Esophagus muscularis mucosa (tissue), 4 donors: Measurements from ENCODE around the gene LHX4. TPM values are rescaled to one million over a fixed set of nuclear protein-coding genes. Genes with fewer than 3 reads are reported as not detected.

ENCODE experiments used
- DNase-seq: peaks from one replicate; pipeline ENCODE4 v3.0.0-alpha.2; 2017; ENCODE audit errors: extremely low spot score
- H3K27ac ChIP-seq, 4 donors: fragments of 200-600 bp; sonication (generic); replicated peaks in 1 of 4; 1 replicate in 3 of 4; 2 replicates in 1 of 4; pipeline ENCODE4 v1.5.1; 2016 to 2019; ENCODE audit warnings: mild to moderate bottlenecking in 1 of 4
- H3K27me3 ChIP-seq, 4 donors: fragments of 200-600 bp; sonication (generic); one replicate each; pipeline versions ENCODE4 v1.5.1 to v1.6.0; 2016 to 2019
- H3K36me3 ChIP-seq, 4 donors: fragments of 200-600 bp; sonication (generic); one replicate each; pipeline ENCODE4 v1.5.1; 2016 to 2019
- H3K4me1 ChIP-seq, 4 donors: fragments of 200-600 bp; sonication (generic); one replicate each; pipeline ENCODE4 v1.5.1; 2016 to 2019
- H3K4me3 ChIP-seq, 4 donors: fragments of 200-600 bp; sonication (generic); 1 replicate in 2 of 4; 2 replicates in 2 of 4; pipeline ENCODE4 v1.5.1; 2016 to 2019; ENCODE audit warnings: mild to moderate bottlenecking in 4 of 4, moderate library complexity in 1 of 4
- H3K9me3 ChIP-seq, 4 donors: fragments of 200-600 bp; sonication (generic); 1 replicate in 3 of 4; 2 replicates in 1 of 4; pipeline ENCODE4 v1.5.1; 2016 to 2019
- EP300 ChIP-seq: sonication (generic); formaldehyde crosslinking; IDR thresholded peaks from one replicate; pipeline ENCODE4 v1.6.1; 2017; ENCODE audit warnings: antibody characterized with exemption
- POLR2A ChIP-seq: fragments of 450-650 bp; IDR thresholded peaks from one replicate; pipeline ENCODE4 v1.6.1; 2017; ENCODE audit warnings: antibody characterized with exemption, moderate library complexity, mild to moderate bottlenecking, low read depth
- POLR2AphosphoS5 ChIP-seq, 2 donors: sonication (generic); formaldehyde crosslinking; IDR thresholded peaks; one replicate each; pipeline ENCODE4 v1.6.1; 2017; ENCODE audit warnings: antibody characterized with exemption in 2 of 2
- WGBS: methylation state at CpG from one replicate; pipeline ENCODE4 v1.1.5; 2018; 5-methylcytosine and 5-hydroxymethylcytosine counted together
- intact Hi-C: fragments of 100-400 bp; cut with DNase I; formaldehyde crosslinking; loops from one replicate; pipeline ENCODE4 v1.15.1; 2023
- total RNA-seq, 4 donors: library from RNA; depleted of rRNA; stranded (reverse); fragments of >200 nt; gene quantifications; one replicate each; pipeline versions ENCODE4 v1.1.0 to v1.2.1, GENCODE V29; 2016
- TF ChIP-seq, protein P1 (sequence below), 3 experiments: fragments of 200-600 bp in 2 of 3; fragments of 450-650 bp in 1 of 3; sonication (generic) in 2 of 3; IDR thresholded peaks; one replicate each; pipeline ENCODE4 v1.5.1; 2017 to 2019; ENCODE audit warnings: antibody characterized with exemption in 3 of 3, mild to moderate bottlenecking in 2 of 3, moderate library complexity in 1 of 3

Gene LHX4
- total RNA-seq, 4 donors from 2014 or later, result not detected

DNA sequence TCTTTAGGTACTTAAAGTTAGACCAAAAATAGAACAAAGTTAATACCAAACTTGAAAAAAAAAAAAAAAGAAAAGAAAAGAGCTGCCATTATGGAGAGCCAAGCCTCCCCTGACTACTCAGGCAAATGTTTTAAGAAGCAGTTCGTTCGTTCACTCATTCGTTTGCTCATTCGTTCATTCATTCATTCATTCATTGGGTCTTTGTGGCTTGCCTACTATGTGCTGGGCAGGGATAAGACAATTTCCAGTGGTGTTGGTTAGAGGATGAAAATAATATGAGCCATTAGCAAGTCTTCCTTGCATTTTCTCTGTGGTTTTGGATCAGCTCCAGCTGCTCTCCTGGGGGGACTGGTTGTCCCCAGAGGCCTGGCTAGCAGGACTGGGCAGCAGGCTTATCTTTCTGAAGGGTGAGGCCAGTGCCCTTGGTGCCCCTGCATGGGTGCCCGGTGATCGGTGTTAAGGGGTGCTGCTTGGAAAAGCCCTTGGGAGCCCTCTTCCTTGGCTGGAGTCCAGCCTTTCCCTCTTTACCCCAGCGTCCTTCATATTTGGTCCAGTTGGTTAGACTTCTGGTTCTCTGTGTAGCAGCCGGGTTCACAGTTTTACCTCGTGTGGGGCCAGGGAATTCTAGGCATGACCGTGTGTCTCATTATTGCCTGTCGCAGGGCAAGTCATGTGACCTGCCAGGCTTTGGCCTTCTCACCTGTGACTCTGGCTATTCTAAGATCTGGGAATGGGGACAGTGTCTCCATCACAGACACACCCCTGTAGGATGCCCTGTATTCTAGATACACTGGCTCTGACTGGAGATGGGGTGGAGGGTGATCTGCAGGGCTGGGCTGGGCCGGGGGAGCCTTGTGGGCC, 32.8 kb downstream of the LHX4 start:
- intact Hi-C loops, result no loop called here

DNA sequence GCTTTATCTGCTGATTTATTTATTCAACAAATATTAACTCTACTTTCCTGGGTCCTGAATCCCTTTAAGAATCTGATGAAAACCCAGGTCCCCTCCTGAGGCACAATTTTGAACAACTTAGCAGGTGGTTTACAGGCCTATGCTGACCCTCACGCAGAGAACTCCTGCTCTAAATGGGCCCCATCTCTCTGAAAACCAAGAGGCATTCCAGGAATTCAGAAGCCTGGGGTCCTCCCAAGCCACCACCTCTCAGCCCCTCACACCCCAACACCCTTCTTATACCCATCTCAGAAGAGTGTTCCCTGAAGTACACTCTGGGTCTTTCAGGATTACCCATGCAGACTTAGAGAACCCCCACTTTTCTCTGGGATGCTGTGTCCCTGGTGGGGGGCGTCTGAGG, 34.5 kb downstream of the LHX4 start:
- DNase-seq, result no peak
- no peak for TF ChIP-seq POLR2A
- TF ChIP-seq, protein P1, sequence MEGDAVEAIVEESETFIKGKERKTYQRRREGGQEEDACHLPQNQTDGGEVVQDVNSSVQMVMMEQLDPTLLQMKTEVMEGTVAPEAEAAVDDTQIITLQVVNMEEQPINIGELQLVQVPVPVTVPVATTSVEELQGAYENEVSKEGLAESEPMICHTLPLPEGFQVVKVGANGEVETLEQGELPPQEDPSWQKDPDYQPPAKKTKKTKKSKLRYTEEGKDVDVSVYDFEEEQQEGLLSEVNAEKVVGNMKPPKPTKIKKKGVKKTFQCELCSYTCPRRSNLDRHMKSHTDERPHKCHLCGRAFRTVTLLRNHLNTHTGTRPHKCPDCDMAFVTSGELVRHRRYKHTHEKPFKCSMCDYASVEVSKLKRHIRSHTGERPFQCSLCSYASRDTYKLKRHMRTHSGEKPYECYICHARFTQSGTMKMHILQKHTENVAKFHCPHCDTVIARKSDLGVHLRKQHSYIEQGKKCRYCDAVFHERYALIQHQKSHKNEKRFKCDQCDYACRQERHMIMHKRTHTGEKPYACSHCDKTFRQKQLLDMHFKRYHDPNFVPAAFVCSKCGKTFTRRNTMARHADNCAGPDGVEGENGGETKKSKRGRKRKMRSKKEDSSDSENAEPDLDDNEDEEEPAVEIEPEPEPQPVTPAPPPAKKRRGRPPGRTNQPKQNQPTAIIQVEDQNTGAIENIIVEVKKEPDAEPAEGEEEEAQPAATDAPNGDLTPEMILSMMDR (IDR thresholded peaks at IDR 0.05), result no peak
- TF ChIP-seq POLR2AphosphoS5 (IDR thresholded peaks at IDR 0.05), result no peak
- TF ChIP-seq EP300, result no peak
- WGBS, result 77% methylated on average over 2 of the region's 2 CpGs
- peaks cover 0 to 15% (median 11%) of the 10 kb centered on the region in 4 donors for H3K4me1 ChIP-seq
- intact Hi-C loops, result no loop called here
- no peaks in the 10 kb centered on the region for H3K9me3 ChIP-seq
- peaks cover 0 to 37% (median under 1%) of the 10 kb centered on the region in 4 donors for H3K27me3 ChIP-seq
- H3K4me3 ChIP-seq, result no peak overlapping the region
- no peak overlapping the region for H3K27ac ChIP-seq
- H3K36me3 ChIP-seq, result no peaks in the 10 kb centered on the region

More for the DNA sequence above, 32.8 kb downstream of the LHX4 start:
- no peaks in the 10 kb centered on the region for H3K36me3 ChIP-seq
- 81% methylated on average over 11 of the region's 12 CpGs for WGBS
- H3K27ac ChIP-seq, result no peak overlapping the region
- peaks cover 0 to 15% (median 11%) of the 10 kb centered on the region in 4 donors for H3K4me1 ChIP-seq
- H3K27me3 ChIP-seq, result peaks cover 0 to 55% (median 10%) of the 10 kb centered on the region in 4 donors
- H3K9me3 ChIP-seq, result no peaks in the 10 kb centered on the region
- no peak overlapping the region for H3K4me3 ChIP-seq
- TF ChIP-seq POLR2AphosphoS5 (IDR thresholded peaks at IDR 0.05), result no peak
- TF ChIP-seq, protein P1 (IDR thresholded peaks at IDR 0.05), result no peak
- TF ChIP-seq EP300, result no peak
- TF ChIP-seq POLR2A, result no peak
- DNase-seq, result no peak

GRCh38 chr1:180265201-180265600, 35.1 kb downstream of the LHX4 start:
- intact Hi-C loops, result no loop called here
- WGBS, result 80% methylated on average over 9 of the region's 9 CpGs
- Histone ChIP-seq H3K9me3 (no peaks in the 10 kb centered on the region), H3K27ac (no peak overlapping the region), H3K4me1 (peaks cover 0 to 15% (median 11%) of the 10 kb centered on the region in 4 donors), H3K36me3 (no peaks in the 10 kb centered on the region), H3K27me3 (peaks cover 0 to 31% (median 0%) of the 10 kb centered on the region in 4 donors), H3K4me3 (no peak overlapping the region)
- TF ChIP-seq EP300 (no peak), POLR2AphosphoS5 (IDR thresholded peaks at IDR 0.05) (no peak), POLR2A (no peak)
- TF ChIP-seq, protein P1 (IDR thresholded peaks at IDR 0.05), result no peak
- DNase-seq, result no peak

- H3K36me3 ChIP-seq, result no peaks in the 10 kb centered on the region
- peaks cover 0 to 15% (median 11%) of the 10 kb centered on the region in 4 donors for H3K4me1 ChIP-seq
- intact Hi-C loops, result no loop called here
- no peak overlapping the region for H3K27ac ChIP-seq
- H3K9me3 ChIP-seq, result no peaks in the 10 kb centered on the region
- DNase-seq, result no peak
- no peak overlapping the region for H3K4me3 ChIP-seq
- peaks cover 0 to 25% (median 0%) of the 10 kb centered on the region in 4 donors for H3K27me3 ChIP-seq
- 71% methylated on average over 4 of the region's 4 CpGs for WGBS
- TF ChIP-seq, protein P1 (IDR thresholded peaks at IDR 0.05), result no peak
- TF ChIP-seq POLR2A (no peak), POLR2AphosphoS5 (IDR thresholded peaks at IDR 0.05) (no peak), EP300 (no peak)
Observed at GRCh38 chr1:180265871-180266270, 35.8 kb downstream of the LHX4 start.
